ENCODE measurements around the gene UGT2B11.
"Not testable (repeated sequence)": the region's sequence is repeated elsewhere in the genome, so short reads cannot be mapped to it uniquely, and the experiment has no call there.

GRCh38 chr4:69191905-69192304, 22.6 kb downstream of the UGT2B11 start:
- not testable (repeated sequence) for TF ChIP-seq CTCF (IDR thresholded peaks at IDR 0.05; ENCODE audit: low read length); EZH2 (optimal IDR thresholded peaks at IDR 0.05; ENCODE audit: low read depth, low read length); EZH2phosphoT487 (IDR thresholded peaks at IDR 0.05; ENCODE audit: low read length)
